ENCODE results near the gene CAVIN2. TPM values are rescaled to one million over a fixed set of nuclear protein-coding genes. Genes with fewer than 3 reads are reported as not detected.

Gene CAVIN2
- total RNA-seq, 2 experiments from 2014 or later, result 0.14 to 0.16 TPM

GRCh38 chr2:191894681-191895147, 47.8 kb upstream of the CAVIN2 start:
- Histone ChIP-seq H3K9me3 (ENCODE audit: control insufficient read depth in 1 of 2, insufficient read depth in 1 of 2, low read length in 2 of 2) (no peaks in the 10 kb centered on the region), H3K27me3 (ENCODE audit: control insufficient read depth in 1 of 2, insufficient read depth in 2 of 2, low read length in 2 of 2) (peaks cover 0 to 5% of the 10 kb centered on the region in 2 experiments), H3K4me1 (ENCODE audit: insufficient read depth, low read length) (no peaks in the 10 kb centered on the region), H3K27ac (ENCODE audit: low read depth in 1 of 2, low read length in 2 of 2) (no peak overlapping the region), H3K36me3 (ENCODE audit: insufficient read depth, low read length) (no peaks in the 10 kb centered on the region), H3K4me3 (ENCODE audit: low read length) (no peak overlapping the region)
- Mint-ChIP-seq H3K4me3 (no peak overlapping the region), H3K27me3 (peaks cover 10% of the 10 kb centered on the region), H3K36me3 (ENCODE audit: low read depth) (no peaks in the 10 kb centered on the region), H3K4me1 (ENCODE audit: low read depth) (no peaks in the 10 kb centered on the region), H3K9me3 (no peaks in the 10 kb centered on the region), H3K27ac (no peak overlapping the region)
- no peak for ATAC-seq (ENCODE audit: poor library complexity)
- no peak for TF ChIP-seq CTCF (IDR thresholded peaks at IDR 0.05)
- DNase-seq, result no peak
- intact Hi-C loops (cut with DNase I, micrococcal nuclease), result no loop called here
- ChIA-PET CTCF (no interaction called here), POLR2A (no interaction called here)

DNA sequence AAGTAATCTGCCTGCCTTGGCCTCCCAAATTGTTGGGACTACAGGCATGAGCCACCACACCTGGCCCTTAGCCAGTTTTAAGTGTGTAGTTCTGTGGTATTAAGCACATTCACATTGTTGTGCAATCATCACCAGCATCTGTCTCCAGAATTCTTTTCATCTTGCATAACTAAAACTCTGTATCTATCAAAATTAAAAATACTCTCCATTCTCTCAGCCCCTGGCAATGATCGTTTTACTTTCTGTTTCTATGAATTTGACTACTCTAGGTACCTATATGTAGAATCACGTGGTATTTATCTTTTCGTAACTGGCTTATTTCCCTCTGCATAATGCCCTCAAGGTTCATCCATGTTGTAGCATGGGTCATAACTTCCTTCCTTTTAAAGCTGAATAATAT, 45.5 kb upstream of the CAVIN2 start:
- H3K36me3 ChIP-seq (ENCODE audit: insufficient read depth, low read length), result no peaks in the 10 kb centered on the region
- H3K27me3 ChIP-seq (ENCODE audit: control insufficient read depth in 1 of 2, insufficient read depth in 2 of 2, low read length in 2 of 2), result peaks cover 0 to 3% of the 10 kb centered on the region in 2 experiments
- Mint-ChIP-seq H3K27ac (no peak overlapping the region), H3K4me1 (ENCODE audit: low read depth) (no peaks in the 10 kb centered on the region), H3K36me3 (ENCODE audit: low read depth) (no peaks in the 10 kb centered on the region), H3K9me3 (no peaks in the 10 kb centered on the region), H3K4me3 (no peak overlapping the region), H3K27me3 (peaks cover 5% of the 10 kb centered on the region)
- no peak for TF ChIP-seq CTCF (IDR thresholded peaks at IDR 0.05)
- no peak for DNase-seq
- intact Hi-C loops (cut with DNase I, micrococcal nuclease), result no loop called here
- no peak for ATAC-seq (ENCODE audit: poor library complexity)
- no peak overlapping the region for H3K4me3 ChIP-seq (ENCODE audit: low read length)
- no peak overlapping the region for H3K27ac ChIP-seq (ENCODE audit: low read depth in 1 of 2, low read length in 2 of 2)
- no peaks in the 10 kb centered on the region for H3K4me1 ChIP-seq (ENCODE audit: insufficient read depth, low read length)
- H3K9me3 ChIP-seq (ENCODE audit: control insufficient read depth in 1 of 2, insufficient read depth in 1 of 2, low read length in 2 of 2), result no peaks in the 10 kb centered on the region
- ChIA-PET CTCF (no interaction called here), POLR2A (no interaction called here)

DNA sequence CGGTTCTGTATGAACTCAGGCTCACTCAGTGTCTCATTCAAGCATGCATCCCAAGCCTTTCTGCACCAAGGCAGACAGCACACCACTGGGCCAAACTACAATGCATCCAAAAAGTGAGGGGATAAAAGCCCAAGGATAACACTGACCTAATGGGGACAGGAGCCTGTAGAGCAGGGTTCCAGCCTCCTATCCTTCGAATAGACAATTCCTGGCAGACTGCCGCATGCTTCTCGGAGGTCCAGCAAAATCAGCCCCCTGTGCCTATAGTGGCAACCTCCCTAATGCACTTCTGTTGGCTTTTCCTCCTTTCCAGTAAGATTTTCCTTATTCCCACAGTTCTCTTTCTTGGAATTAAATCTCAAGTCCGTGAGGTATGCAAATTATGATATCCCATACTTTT, 44.8 kb upstream of the CAVIN2 start:
- Histone ChIP-seq H3K27me3 (ENCODE audit: control insufficient read depth in 1 of 2, insufficient read depth in 2 of 2, low read length in 2 of 2) (no peaks in the 10 kb centered on the region), H3K4me1 (ENCODE audit: insufficient read depth, low read length) (no peaks in the 10 kb centered on the region), H3K36me3 (ENCODE audit: insufficient read depth, low read length) (no peaks in the 10 kb centered on the region), H3K4me3 (ENCODE audit: low read length) (no peak overlapping the region), H3K27ac (ENCODE audit: low read depth in 1 of 2, low read length in 2 of 2) (no peak overlapping the region), H3K9me3 (ENCODE audit: control insufficient read depth in 1 of 2, insufficient read depth in 1 of 2, low read length in 2 of 2) (no peaks in the 10 kb centered on the region)
- H3K36me3 Mint-ChIP-seq (ENCODE audit: low read depth), result no peaks in the 10 kb centered on the region
- TF ChIP-seq CTCF (IDR thresholded peaks at IDR 0.05), result no peak
- H3K4me1 Mint-ChIP-seq (ENCODE audit: low read depth), result no peaks in the 10 kb centered on the region
- peaks cover 5% of the 10 kb centered on the region for H3K27me3 Mint-ChIP-seq
- ChIA-PET CTCF (no interaction called here), POLR2A (no interaction called here)
- no peak overlapping the region for H3K27ac Mint-ChIP-seq
- H3K4me3 Mint-ChIP-seq, result no peak overlapping the region
- DNase-seq (no peak), ATAC-seq (ENCODE audit: poor library complexity) (no peak)
- intact Hi-C loops (cut with DNase I, micrococcal nuclease), result no loop called here
- H3K9me3 Mint-ChIP-seq, result no peaks in the 10 kb centered on the region
